ENCODE results near the gene DMP1.
A peak's percentile ranks its signal among the peaks of the same experiment; 100 is the strongest.

Gene DMP1, protein sequence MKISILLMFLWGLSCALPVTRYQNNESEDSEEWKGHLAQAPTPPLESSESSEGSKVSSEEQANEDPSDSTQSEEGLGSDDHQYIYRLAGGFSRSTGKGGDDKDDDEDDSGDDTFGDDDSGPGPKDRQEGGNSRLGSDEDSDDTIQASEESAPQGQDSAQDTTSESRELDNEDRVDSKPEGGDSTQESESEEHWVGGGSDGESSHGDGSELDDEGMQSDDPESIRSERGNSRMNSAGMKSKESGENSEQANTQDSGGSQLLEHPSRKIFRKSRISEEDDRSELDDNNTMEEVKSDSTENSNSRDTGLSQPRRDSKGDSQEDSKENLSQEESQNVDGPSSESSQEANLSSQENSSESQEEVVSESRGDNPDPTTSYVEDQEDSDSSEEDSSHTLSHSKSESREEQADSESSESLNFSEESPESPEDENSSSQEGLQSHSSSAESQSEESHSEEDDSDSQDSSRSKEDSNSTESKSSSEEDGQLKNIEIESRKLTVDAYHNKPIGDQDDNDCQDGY

GRCh38 chr4:87649980-87650379 is at the start of gene DMP1:
DMP1 (plus strand) TSS chr4:87650280; CDS start chr4:87656493, 6,213 bp downstream.
- DNase-seq (ENCODE audit: low spot score): no peak

DNA sequence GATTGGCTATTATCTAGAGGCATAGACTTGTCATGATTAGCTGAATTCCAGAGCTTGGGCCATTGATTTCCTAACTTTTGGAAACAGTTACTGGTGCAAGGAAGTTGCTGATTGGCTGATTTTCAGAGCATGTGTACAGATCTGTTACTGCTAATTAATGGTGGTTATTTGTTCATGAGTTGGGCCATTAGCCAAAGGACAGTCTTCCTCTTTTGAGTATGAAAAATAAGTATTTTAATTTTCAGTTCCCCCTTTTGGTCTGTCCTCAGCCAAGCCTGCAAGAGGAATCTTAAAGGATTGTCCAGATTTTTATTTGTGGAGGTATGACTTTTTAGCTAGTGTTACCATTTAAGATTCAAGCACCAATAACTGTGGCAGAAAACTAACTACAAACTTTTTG is 48.7 kb upstream of the DMP1 start:
- no peak for DNase-seq (ENCODE audit: low spot score)

DNA sequence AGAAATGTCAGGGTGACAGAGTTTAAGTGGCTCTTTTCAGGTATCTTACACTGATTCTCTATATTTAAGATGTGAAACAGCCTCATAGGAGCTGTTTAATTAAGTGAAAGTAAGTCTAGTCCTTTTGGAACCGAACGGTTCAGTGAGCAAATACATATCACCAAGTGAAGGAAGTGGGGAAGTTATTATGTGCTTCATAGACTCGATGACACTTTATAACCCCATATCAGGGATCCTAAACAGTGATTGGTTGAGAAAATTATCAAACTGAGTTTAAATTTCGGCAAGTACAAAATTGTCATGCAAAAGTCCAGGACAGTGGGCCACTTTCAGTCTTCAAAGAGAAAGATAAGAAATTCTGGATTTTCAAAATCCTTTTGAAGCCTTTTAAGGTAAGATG is 41.9 kb upstream of the DMP1 start, which contains the start of gene DSPP:
Gene DSPP, plus strand, starts transcription at position 301 of the 400 bp plus-strand sequence. CDS start 2,380 bp downstream, outside the sequence.
- DNase-seq (ENCODE audit: low spot score): no peak

DNA sequence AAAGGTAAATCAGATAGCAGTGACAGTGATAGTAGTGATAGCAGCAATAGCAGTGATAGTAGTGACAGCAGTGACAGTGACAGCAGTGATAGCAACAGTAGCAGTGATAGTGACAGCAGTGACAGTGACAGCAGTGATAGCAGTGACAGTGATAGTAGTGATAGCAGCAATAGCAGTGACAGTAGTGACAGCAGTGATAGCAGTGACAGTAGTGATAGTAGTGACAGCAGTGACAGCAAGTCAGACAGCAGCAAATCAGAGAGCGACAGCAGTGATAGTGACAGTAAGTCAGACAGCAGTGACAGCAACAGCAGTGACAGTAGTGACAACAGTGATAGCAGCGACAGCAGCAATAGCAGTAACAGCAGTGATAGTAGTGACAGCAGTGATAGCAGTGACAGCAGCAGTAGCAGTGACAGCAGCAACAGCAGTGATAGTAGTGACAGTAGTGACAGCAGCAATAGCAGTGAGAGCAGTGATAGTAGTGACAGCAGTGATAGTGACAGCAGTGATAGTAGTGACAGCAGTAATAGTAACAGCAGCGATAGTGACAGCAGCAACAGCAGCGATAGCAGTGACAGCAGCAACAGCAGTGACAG is 35.7 kb upstream of the DMP1 start:
- DNase-seq (ENCODE audit: low spot score): no peak

GRCh38 chr4:87616268-87616667 is 33.8 kb upstream of the DMP1 start:
- no peak for DNase-seq (ENCODE audit: low spot score)

- no peak for DNase-seq (ENCODE audit: low spot score)
Measured at GRCh38 chr4:87620086-87620485, 30.0 kb upstream of the DMP1 start.

- DNase-seq (ENCODE audit: low spot score): no peak
Measured at GRCh38 chr4:87620491-87620890, 29.6 kb upstream of the DMP1 start.

DNA sequence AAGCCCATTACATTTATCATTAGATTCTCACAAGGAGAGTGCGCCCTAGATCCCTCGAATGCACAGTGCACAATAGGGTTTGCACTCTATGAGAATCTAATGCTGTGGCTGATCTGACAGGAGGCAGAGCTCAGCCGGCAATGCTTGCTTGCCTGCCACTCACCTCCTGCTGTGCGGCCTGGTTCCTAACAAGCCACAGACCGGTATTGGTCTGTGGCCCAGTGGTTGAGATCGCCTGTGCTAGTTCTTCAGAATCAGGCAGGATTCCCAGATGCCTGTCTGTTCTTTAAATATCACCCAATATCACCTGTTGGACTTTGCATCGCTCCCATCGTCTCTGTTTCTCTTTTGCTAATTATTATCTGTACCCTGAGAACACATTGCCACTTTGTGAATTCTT is 27.8 kb upstream of the DMP1 start:
- DNase-seq (ENCODE audit: low spot score): no peak

GRCh38 chr4:87624698-87625097 is 25.4 kb upstream of the DMP1 start:
- DNase-seq (ENCODE audit: low spot score): no peak

DNA sequence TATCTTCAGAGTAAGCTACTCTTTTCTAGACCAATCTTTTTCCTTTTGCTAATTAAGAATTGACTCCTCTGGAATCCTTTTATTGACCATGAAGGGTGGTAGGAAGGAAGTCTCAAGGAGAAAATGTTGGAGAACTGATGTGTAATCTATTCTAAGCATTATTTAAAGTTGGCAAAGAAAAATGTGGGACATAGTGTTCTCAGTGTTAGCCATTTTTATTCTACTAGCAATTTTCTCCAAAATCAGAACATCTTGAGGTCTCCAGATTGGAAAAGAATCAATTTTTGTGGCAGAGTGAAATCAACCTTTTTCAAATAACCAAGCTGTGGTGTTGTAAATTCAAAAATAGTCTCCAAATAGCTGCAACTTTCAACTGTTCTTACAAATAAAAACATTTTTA is 18.4 kb upstream of the DMP1 start:
- no peak for DNase-seq (ENCODE audit: low spot score)

DNA sequence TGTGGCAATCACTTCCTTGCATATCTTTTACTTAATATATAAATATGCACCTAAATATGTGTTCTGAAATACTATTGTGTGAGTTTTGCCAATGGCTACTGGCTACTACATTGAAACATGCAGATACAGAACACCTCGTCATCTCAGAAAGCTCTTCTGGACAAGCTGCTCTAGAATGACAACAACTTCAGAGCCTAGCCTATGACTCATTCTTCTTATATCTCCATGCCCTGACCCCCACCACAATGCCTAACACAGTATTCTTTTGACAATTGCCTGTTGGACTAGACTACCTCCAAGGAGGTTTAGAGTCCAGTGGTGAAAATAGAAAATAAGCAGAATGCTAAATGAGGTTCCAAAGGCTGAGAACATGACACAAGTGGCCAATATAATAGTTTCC is 17.6 kb upstream of the DMP1 start:
- no peak for DNase-seq (ENCODE audit: low spot score)

- no peak for DNase-seq (ENCODE audit: low spot score)
Measured at GRCh38 chr4:87633243-87633642, 16.8 kb upstream of the DMP1 start.

DNA sequence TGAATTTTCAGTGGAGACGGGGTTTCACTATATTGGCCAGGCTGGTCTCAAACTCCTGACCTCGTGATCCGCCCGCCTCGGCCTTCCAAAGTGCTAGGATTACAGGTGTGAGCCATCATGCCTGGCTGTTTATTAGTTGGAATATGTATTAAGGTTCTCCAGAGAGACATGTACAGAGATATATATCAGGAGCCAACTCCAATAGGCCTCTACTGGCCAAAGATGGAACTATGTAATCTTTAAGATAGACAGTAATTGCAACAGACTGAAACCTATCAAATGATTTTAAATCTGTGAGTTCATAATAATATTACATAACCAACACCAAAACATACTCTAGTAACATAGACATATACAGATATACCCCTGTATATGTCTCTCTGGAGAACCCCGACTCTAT is 5.8 kb upstream of the DMP1 start:
- DNase-seq (ENCODE audit: low spot score): no peak

DNA sequence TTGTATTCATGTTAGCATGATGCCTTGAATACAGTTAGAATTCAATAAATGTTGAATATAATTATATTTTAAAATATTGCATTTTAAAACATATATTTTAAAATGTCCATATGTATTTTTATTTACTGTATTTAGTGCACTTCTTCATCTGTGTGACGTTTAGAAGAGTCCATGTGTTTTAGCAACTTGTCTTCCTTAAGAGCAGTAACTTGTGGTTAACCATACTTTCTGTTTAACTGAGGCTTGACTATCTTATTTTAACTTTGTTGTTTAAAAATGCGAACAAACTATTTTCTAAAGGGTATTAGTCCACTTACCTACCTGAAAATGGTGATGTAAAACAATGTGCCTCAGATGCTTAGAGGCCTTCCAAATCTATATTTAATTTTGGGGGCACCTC is 858 bp downstream of the DMP1 start:
- no peak for DNase-seq (ENCODE audit: low spot score)

DNA sequence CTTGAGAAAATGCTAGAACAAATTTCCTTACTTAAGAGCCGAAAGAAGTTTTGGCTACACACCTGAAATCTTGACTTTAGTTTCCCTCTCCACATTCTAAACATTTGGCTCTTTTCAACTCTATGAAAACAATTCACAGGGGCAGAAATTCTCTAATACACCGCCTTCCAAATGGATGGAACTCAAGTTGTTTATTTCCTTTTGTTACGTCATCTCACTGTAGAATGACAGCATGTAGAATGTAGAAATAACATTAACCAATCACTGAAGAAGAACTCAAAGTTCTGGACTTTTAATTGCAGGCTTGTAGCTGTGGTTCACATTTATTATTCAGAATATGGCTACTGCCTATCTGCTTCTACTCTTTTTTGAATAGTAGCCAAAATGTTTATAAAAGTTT is 1.9 kb downstream of the DMP1 start:
- no peak for DNase-seq (ENCODE audit: low spot score)

DNA sequence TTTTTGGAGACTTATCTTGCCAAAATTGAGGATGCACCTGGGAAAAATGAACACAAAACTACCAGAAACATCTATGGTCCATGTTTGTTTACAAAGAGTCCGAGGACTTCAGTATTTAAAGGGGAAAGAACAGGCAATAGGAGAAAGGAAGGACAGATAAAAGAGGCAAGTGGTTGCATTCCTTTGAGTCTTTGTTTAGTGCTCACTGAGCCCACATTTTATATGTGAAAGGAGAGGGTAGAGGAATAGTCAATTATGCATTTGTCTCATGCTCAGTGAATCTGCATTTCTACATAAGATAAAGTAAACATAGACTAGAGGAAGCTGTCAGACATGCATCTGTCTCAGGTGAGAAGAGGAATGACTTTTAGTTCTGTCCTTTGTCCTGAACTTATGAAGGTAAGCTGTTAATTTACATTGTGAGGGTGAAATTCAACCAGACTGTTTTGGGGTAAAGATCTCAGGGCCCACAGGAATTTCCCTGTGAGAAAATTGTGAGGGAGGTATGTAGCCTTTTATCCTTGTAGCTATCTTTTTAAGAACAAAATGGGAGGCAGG is 4.5 kb downstream of the DMP1 start:
- DNase-seq (ENCODE audit: low spot score): no peak

GRCh38 chr4:87657525-87657924 is 7.4 kb downstream of the DMP1 start:
- no peak for DNase-seq (ENCODE audit: low spot score)

GRCh38 chr4:87659247-87659931 is 9.3 kb downstream of the DMP1 start:
- DNase-seq (ENCODE audit: low spot score): no peak

GRCh38 chr4:87662871-87663270 is 12.8 kb downstream of the DMP1 start:
- DNase-seq (ENCODE audit: low spot score): no peak

GRCh38 chr4:87669373-87669772 is 19.3 kb downstream of the DMP1 start:
- DNase-seq (ENCODE audit: low spot score): no peak

- no peak for DNase-seq (ENCODE audit: low spot score)
Measured at GRCh38 chr4:87677731-87678130, 27.7 kb downstream of the DMP1 start.

GRCh38 chr4:87679449-87680169 is 29.5 kb downstream of the DMP1 start:
- DNase-seq (ENCODE audit: low spot score): peak; percentile 71

Measured in ecto neural progenitor cell (in vitro differentiated cells).